Trophoblast cell (in vitro differentiated cells and primary cell): ENCODE measurements around the gene HEATR1.

Source experiments
- DNase-seq, 2 donors: peaks; one replicate each; pipeline ENCODE4 v3.0.0-alpha.2; 2016
- H2AFZ ChIP-seq: 2 replicates; pipeline ENCODE4 v1.6.1; 2013; ENCODE audit warnings: low read length, moderate library complexity, mild to moderate bottlenecking; ENCODE audit not compliant: insufficient read depth, poor library complexity
- H2AK5ac ChIP-seq: 2 replicates; pipeline ENCODE4 v1.6.1; 2013; ENCODE audit warnings: mild to moderate bottlenecking, low read length
- H2BK120ac ChIP-seq: 2 replicates; pipeline ENCODE4 v1.6.1; 2013; ENCODE audit warnings: low read length, mild to moderate bottlenecking, moderate library complexity; ENCODE audit not compliant: insufficient read depth, poor library complexity
- H2BK12ac ChIP-seq: 2 replicates; pipeline ENCODE4 v1.6.1; 2013; ENCODE audit warnings: mild to moderate bottlenecking, low read length, moderate library complexity
- H2BK5ac ChIP-seq: 2 replicates; pipeline ENCODE4 v1.6.1; 2013; ENCODE audit warnings: low read length, low read depth, moderate library complexity, mild to moderate bottlenecking; ENCODE audit not compliant: poor library complexity
- H3K14ac ChIP-seq: 2 replicates; pipeline ENCODE4 v1.6.1; 2013; ENCODE audit warnings: mild to moderate bottlenecking, low read length
- H3K18ac ChIP-seq: 2 replicates; pipeline ENCODE4 v1.6.1; 2013; ENCODE audit warnings: mild to moderate bottlenecking, low read length
- H3K23ac ChIP-seq: 2 replicates; pipeline ENCODE4 v1.6.1; 2013; ENCODE audit warnings: low read length
- H3K27ac ChIP-seq: 2 replicates; pipeline ENCODE4 v1.5.1; 2013; ENCODE audit warnings: low read depth, mild to moderate bottlenecking, inconsistent platforms, low read length, moderate library complexity
- H3K27me3 ChIP-seq: 2 replicates; pipeline ENCODE4 v1.6.1; 2013; ENCODE audit warnings: inconsistent platforms, mild to moderate bottlenecking, low read length, moderate library complexity; ENCODE audit not compliant: insufficient read depth
- H3K36me3 ChIP-seq, 2 experiments: 1 replicate in 1 of 2; 2 replicates in 1 of 2; pipeline ENCODE4 v1.6.1; 2013; ENCODE audit warnings: low read length in 2 of 2, mild to moderate bottlenecking in 2 of 2, moderate library complexity in 1 of 2; ENCODE audit not compliant: insufficient read depth in 2 of 2, control insufficient read depth in 1 of 2
- H3K4ac ChIP-seq: 2 replicates; pipeline ENCODE4 v1.6.1; 2013; ENCODE audit warnings: low read depth, mild to moderate bottlenecking, low read length, moderate library complexity
- H3K4me1 ChIP-seq, 2 experiments: 1 replicate in 1 of 2; 2 replicates in 1 of 2; pipeline ENCODE4 v1.6.1; 2013; ENCODE audit warnings: low read length in 2 of 2, mild to moderate bottlenecking in 2 of 2, moderate library complexity in 1 of 2; ENCODE audit not compliant: insufficient read depth in 2 of 2, control insufficient read depth in 1 of 2
- H3K4me2 ChIP-seq: 2 replicates; pipeline ENCODE4 v1.6.1; 2013; ENCODE audit warnings: inconsistent platforms, mild to moderate bottlenecking, low read length, moderate library complexity
- H3K4me3 ChIP-seq: 2 replicates; pipeline ENCODE4 v1.5.1; 2013; ENCODE audit warnings: mild to moderate bottlenecking, low read depth, low read length, inconsistent platforms
- H3K79me1 ChIP-seq: one replicate; pipeline ENCODE4 v1.6.1; 2013; ENCODE audit warnings: low read length
- H3K79me2 ChIP-seq: 2 replicates; pipeline ENCODE4 v1.6.1; 2013; ENCODE audit warnings: low read length, mild to moderate bottlenecking; ENCODE audit not compliant: control insufficient read depth, insufficient read depth, poor library complexity
- H3K9ac ChIP-seq: 2 replicates; pipeline ENCODE4 v1.6.1; 2013; ENCODE audit warnings: mild to moderate bottlenecking, low read length
- H3K9me3 ChIP-seq: 2 replicates; pipeline ENCODE4 v1.6.1; 2013; ENCODE audit warnings: low read depth, mild to moderate bottlenecking, control low read depth, inconsistent platforms, low read length; ENCODE audit not compliant: insufficient read depth
- H4K12ac ChIP-seq: 2 replicates; pipeline ENCODE4 v1.6.1; 2013; ENCODE audit warnings: low read depth, mild to moderate bottlenecking, low read length, moderate library complexity
- H4K8ac ChIP-seq: 2 replicates; pipeline ENCODE4 v1.6.1; 2013; ENCODE audit warnings: low read depth, mild to moderate bottlenecking, low read length, moderate library complexity
- H4K91ac ChIP-seq: one replicate; pipeline ENCODE4 v1.6.1; 2013; ENCODE audit warnings: low read depth, mild to moderate bottlenecking, low read length, moderate library complexity
- WGBS: extraction: QIAGEN DNeasy Blood & Tissue Kit; methylation state at CpG from one replicate; pipeline ENCODE4 v1.1.7; 2013; ENCODE audit warnings: missing lambda C conversion rate; ENCODE audit not compliant: insufficient read length, insufficient coverage; ENCODE audit errors: extremely low coverage; 5-methylcytosine and 5-hydroxymethylcytosine counted together

Gene HEATR1

GRCh38 chr1:236526079-236526478 is 78.2 kb downstream of the HEATR1 start:
- H3K9ac ChIP-seq: no peak overlapping the region
- no peaks in the 10 kb centered on the region for H3K27me3 ChIP-seq
- H3K18ac ChIP-seq: no peak overlapping the region
- no peak overlapping the region for H3K14ac ChIP-seq
- peaks cover 4% of the 10 kb centered on the region for H3K79me2 ChIP-seq
- H3K4me2 ChIP-seq: no peak overlapping the region
- H3K4me1 ChIP-seq: peaks cover 4 to 6% of the 10 kb centered on the region in 2 experiments
- no peak overlapping the region for H4K91ac ChIP-seq
- no peak overlapping the region for H3K27ac ChIP-seq
- H2AFZ ChIP-seq: no peak overlapping the region
- H2BK120ac ChIP-seq: no peak overlapping the region
- WGBS: no CpG with 5 or more reads among the region's 3 CpGs
- no peak overlapping the region for H4K8ac ChIP-seq
- no peak for DNase-seq
- H3K23ac ChIP-seq: no peak overlapping the region
- no peak overlapping the region for H2AK5ac ChIP-seq
- no peaks in the 10 kb centered on the region for H3K9me3 ChIP-seq
- peaks cover 6% of the 10 kb centered on the region for H3K79me1 ChIP-seq
- H4K12ac ChIP-seq: no peak overlapping the region
- H3K36me3 ChIP-seq: no peaks in the 10 kb centered on the region
- no peak overlapping the region for H2BK12ac ChIP-seq
- H3K4ac ChIP-seq: no peak overlapping the region
- no peak overlapping the region for H3K4me3 ChIP-seq
- H2BK5ac ChIP-seq: no peak overlapping the region

- WGBS: 100% methylated on average over 1 of the region's 3 CpGs
- H3K14ac ChIP-seq: no peak overlapping the region
- no peak overlapping the region for H3K18ac ChIP-seq
Observed at GRCh38 chr1:236524895-236525184, 79.5 kb downstream of the HEATR1 start.

GRCh38 chr1:236524142-236524894 is 80.0 kb downstream of the HEATR1 start:
- peak overlapping the region; percentile 18 for H3K14ac ChIP-seq
- WGBS: no CpG with 5 or more reads among the region's 32 CpGs
- H2BK12ac ChIP-seq: no peak overlapping the region

More at GRCh38 chr1:236524895-236525184, 79.5 kb downstream of the HEATR1 start:
- H2AFZ ChIP-seq: no peak overlapping the region
- no peaks in the 10 kb centered on the region for H3K9me3 ChIP-seq
- H2BK120ac ChIP-seq: no peak overlapping the region
- H3K27me3 ChIP-seq: no peaks in the 10 kb centered on the region
- H3K36me3 ChIP-seq: no peaks in the 10 kb centered on the region
- H4K12ac ChIP-seq: no peak overlapping the region
- H3K79me2 ChIP-seq: peaks cover 4% of the 10 kb centered on the region
- H2BK12ac ChIP-seq: no peak overlapping the region
- H2AK5ac ChIP-seq: no peak overlapping the region
- peaks cover 4 to 9% of the 10 kb centered on the region in 2 experiments for H3K4me1 ChIP-seq
- no peak overlapping the region for H3K4ac ChIP-seq
- no peak for DNase-seq
- no peak overlapping the region for H3K4me3 ChIP-seq
- H3K4me2 ChIP-seq: peak overlapping the region; percentile 98
- no peak overlapping the region for H3K23ac ChIP-seq
- no peak overlapping the region for H3K9ac ChIP-seq
- H3K79me1 ChIP-seq: peaks cover 6% of the 10 kb centered on the region
- no peak overlapping the region for H3K27ac ChIP-seq
- no peak overlapping the region for H4K91ac ChIP-seq
- no peak overlapping the region for H2BK5ac ChIP-seq
- no peak overlapping the region for H4K8ac ChIP-seq

GRCh38 chr1:236523704-236524141 is 80.6 kb downstream of the HEATR1 start, which contains the start of gene LGALS8:
Gene LGALS8, plus strand, starts transcription at chr1:236523982. Its CDS starts 2,089 bp downstream, at chr1:236526071.
- Histone ChIP-seq H3K9ac (peak within 1 kb of the TSS; percentile 79), H3K4ac (peak within 1 kb of the TSS; percentile 28), H3K79me2 (peaks cover 4% of the 10 kb centered on the region), H3K4me2 (peak within 1 kb of the TSS; percentile 98), H2BK12ac (peak within 1 kb of the TSS; percentile 47), H2AFZ (peak within 1 kb of the TSS; percentile 51), H3K36me3 (no peaks in the 10 kb centered on the region), H4K91ac (peak within 1 kb of the TSS; percentile 65), H3K27me3 (no peaks in the 10 kb centered on the region), H3K4me1 (peaks cover 4 to 9% of the 10 kb centered on the region in 2 experiments), H2BK5ac (no peak within 1 kb of the TSS), H3K14ac (peak within 1 kb of the TSS; percentile 18), H3K23ac (no peak within 1 kb of the TSS), H2AK5ac (no peak within 1 kb of the TSS), H3K4me3 (peak within 1 kb of the TSS; percentile 89), H4K8ac (peak within 1 kb of the TSS; percentile 63), H2BK120ac (peak within 1 kb of the TSS; percentile 6), H3K18ac (peak within 1 kb of the TSS; percentile 26), H3K9me3 (no peaks in the 10 kb centered on the region), H3K79me1 (peaks cover 6% of the 10 kb centered on the region), H4K12ac (peak within 1 kb of the TSS; percentile 55), H3K27ac (no peak within 1 kb of the TSS)
- peak; percentile 55 to 64 for DNase-seq
- WGBS: no CpG with 5 or more reads among the region's 35 CpGs

More at GRCh38 chr1:236524142-236524894, 80.0 kb downstream of the HEATR1 start:
- Histone ChIP-seq H4K8ac (peak overlapping the region; percentile 63), H4K91ac (peak overlapping the region; percentile 65), H3K79me1 (peaks cover 6% of the 10 kb centered on the region), H3K79me2 (peaks cover 4% of the 10 kb centered on the region), H3K9me3 (no peaks in the 10 kb centered on the region), H3K27me3 (no peaks in the 10 kb centered on the region), H3K27ac (no peak overlapping the region), H3K4me2 (peak overlapping the region; percentile 98), H2AFZ (peak overlapping the region; percentile 51), H2BK120ac (peak overlapping the region; percentile 6), H3K4ac (peak overlapping the region; percentile 17), H3K23ac (no peak overlapping the region), H3K18ac (peak overlapping the region; percentile 26), H3K4me3 (peak overlapping the region; percentile 89), H2BK5ac (no peak overlapping the region), H2AK5ac (no peak overlapping the region), H3K4me1 (peaks cover 4 to 9% of the 10 kb centered on the region in 2 experiments), H3K9ac (peak overlapping the region; percentile 79), H4K12ac (peak overlapping the region; percentile 55), H3K36me3 (no peaks in the 10 kb centered on the region)
- peak; percentile 63 to 84 for DNase-seq
